Measurements from ENCODE around the gene TC2N. TPM values are rescaled to one million over a fixed set of nuclear protein-coding genes. Genes with fewer than 3 reads are reported as not detected.

TC2N gene
- total and polyA plus RNA-seq, 2 experiments from 2014 or later, result 10.0 to 35.0 TPM

GRCh38 chr14:91845652-91846051 lies 21.7 kb downstream of the TC2N start:
- Histone ChIP-seq H3K4me3 (no peak overlapping the region), H2AFZ (no peak overlapping the region), H3K27ac (ENCODE audit: low read depth) (no peak overlapping the region), H3F3A (replicated peaks; ENCODE audit: low read depth) (no peaks in the 10 kb centered on the region), H3K36me3 (ENCODE audit: insufficient read depth) (no peaks in the 10 kb centered on the region), H3K4me2 (no peak overlapping the region), H3K4me1 (ENCODE audit: insufficient read depth) (no peaks in the 10 kb centered on the region), H3K9me2 (ENCODE audit: insufficient read depth) (no peaks in the 10 kb centered on the region; the same call in none of the 2 replicates), H3K79me2 (replicated peaks; ENCODE audit: insufficient read depth) (no peaks in the 10 kb centered on the region), H3K27me3 (ENCODE audit: insufficient read depth) (no peaks in the 10 kb centered on the region), H4K20me1 (replicated peaks; ENCODE audit: insufficient read depth) (no peaks in the 10 kb centered on the region)
- Mint-ChIP-seq H3K9me3 (no peaks in the 10 kb centered on the region), H3K27me3 (ENCODE audit: insufficient read depth, low read depth, poor library complexity) (peaks cover 2% of the 10 kb centered on the region), H3K27ac (no peak overlapping the region), H3K4me1 (0 out of 3 replicates have a peak, but pooled peaks cover 5% of the 10 kb centered on the region), H3K4me3 (no peak overlapping the region), H3K36me3 (ENCODE audit: low read depth) (no peaks in the 10 kb centered on the region)
- no peak for TF ChIP-seq REST (IDR thresholded peaks at IDR 0.05; ENCODE audit: unreplicated experiment)
- TF ChIP-seq STAT1 (IDR thresholded peaks at IDR 0.05; ENCODE audit: unreplicated experiment), result no peak
- no peak for TF ChIP-seq CTCF (conservative IDR thresholded peaks at IDR 0.05; ENCODE audit: low read depth in 2 of 2)
- no peak for TF ChIP-seq ZNF331 (CRISPR knock-in tag; IDR thresholded peaks at IDR 0.05; ENCODE audit: low read depth)
- no peak for TF ChIP-seq EZH2 (IDR thresholded peaks at IDR 0.05; ENCODE audit: low read depth, unreplicated experiment)
- no peak for TF ChIP-seq ZNF462 (CRISPR knock-in tag; IDR thresholded peaks at IDR 0.05)
- no peak for TF ChIP-seq ETS1 (IDR thresholded peaks at IDR 0.05)
- no peak for TF ChIP-seq JUNB (IDR thresholded peaks at IDR 0.05; ENCODE audit: unreplicated experiment)
- TF ChIP-seq ZNF114 (CRISPR knock-in tag; IDR thresholded peaks at IDR 0.05), result no peak
- no peak for TF ChIP-seq NANOG (IDR thresholded peaks at IDR 0.05; ENCODE audit: borderline replicate concordance)
- no peak for TF ChIP-seq POLR2AphosphoS5 (IDR thresholded peaks at IDR 0.05; ENCODE audit: low read depth)
- TF ChIP-seq EZH2phosphoT487 (IDR thresholded peaks at IDR 0.05; ENCODE audit: unreplicated experiment), result no peak
- TF ChIP-seq CREB1 (CRISPR knock-in tag; IDR thresholded peaks at IDR 0.05; ENCODE audit: low read depth), result no peak
- ATAC-seq, result no peak
- no peak for DNase-seq (ENCODE audit: low spot score)

Measured in GM23338 (cell line).